Lower leg skin (tissue), 3 donors: ENCODE results near the gene DCTN5.

Experiments
- POLR2A ChIP-seq, 2 donors: fragments of 450-650 bp; IDR thresholded peaks; one replicate each; pipeline ENCODE4 v1.6.1; 2016 to 2017; ENCODE audit warnings: antibody characterized with exemption in 2 of 2, mild to moderate bottlenecking in 1 of 2, moderate library complexity in 1 of 2
- TF ChIP-seq, protein P1 (sequence below), 3 donors: fragments of 450-650 bp; IDR thresholded peaks; one replicate each; pipeline ENCODE4 v1.5.1; 2016; ENCODE audit warnings: antibody characterized with exemption in 3 of 3, mild to moderate bottlenecking in 3 of 3, moderate library complexity in 2 of 3

DNA sequence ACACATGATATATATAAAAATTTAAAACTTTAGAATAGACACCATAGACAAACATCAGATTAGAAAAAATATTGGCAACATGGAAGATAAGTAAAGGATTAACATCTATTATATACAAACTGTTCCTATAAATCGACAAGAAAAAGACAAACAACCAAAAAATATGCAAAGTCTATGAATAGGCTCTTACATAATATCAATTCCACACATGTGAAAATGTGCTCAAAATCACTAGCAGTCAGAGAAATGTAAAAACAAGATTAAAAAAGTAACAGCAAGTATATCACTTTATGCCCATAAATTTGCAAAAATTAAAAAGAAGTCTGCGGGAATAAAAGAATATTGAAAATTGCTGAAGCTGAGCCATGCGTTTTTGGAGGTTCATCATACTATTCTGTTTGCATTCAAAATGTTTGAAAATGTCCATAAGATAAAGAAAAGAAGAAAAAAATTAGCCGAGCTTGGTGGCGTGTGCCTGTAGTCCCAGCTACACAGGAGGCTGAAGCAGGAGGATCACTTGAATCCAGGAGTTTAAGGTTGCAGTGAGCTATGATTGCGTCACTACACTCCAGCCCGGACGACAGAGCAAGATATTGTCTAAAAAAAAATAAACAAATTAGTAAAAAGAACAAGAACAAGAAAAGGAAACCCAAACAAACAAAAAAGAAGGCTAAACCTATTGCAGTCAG is 83.0 kb downstream of the DCTN5 start:
- TF ChIP-seq, protein P1, sequence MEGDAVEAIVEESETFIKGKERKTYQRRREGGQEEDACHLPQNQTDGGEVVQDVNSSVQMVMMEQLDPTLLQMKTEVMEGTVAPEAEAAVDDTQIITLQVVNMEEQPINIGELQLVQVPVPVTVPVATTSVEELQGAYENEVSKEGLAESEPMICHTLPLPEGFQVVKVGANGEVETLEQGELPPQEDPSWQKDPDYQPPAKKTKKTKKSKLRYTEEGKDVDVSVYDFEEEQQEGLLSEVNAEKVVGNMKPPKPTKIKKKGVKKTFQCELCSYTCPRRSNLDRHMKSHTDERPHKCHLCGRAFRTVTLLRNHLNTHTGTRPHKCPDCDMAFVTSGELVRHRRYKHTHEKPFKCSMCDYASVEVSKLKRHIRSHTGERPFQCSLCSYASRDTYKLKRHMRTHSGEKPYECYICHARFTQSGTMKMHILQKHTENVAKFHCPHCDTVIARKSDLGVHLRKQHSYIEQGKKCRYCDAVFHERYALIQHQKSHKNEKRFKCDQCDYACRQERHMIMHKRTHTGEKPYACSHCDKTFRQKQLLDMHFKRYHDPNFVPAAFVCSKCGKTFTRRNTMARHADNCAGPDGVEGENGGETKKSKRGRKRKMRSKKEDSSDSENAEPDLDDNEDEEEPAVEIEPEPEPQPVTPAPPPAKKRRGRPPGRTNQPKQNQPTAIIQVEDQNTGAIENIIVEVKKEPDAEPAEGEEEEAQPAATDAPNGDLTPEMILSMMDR (IDR thresholded peaks at IDR 0.05) = no peak
- TF ChIP-seq POLR2A (IDR thresholded peaks at IDR 0.05) = no peak
